Liver (tissue), 3 donors: ENCODE measurements around the gene CLIP4.

Source experiments
- ATF3 ChIP-seq: IDR thresholded peaks from 2 replicates; pipeline ENCODE4 v1.6.1; 2016; ENCODE audit warnings: antibody characterized with exemption
- CTCF ChIP-seq: fragments of 150-350 bp; IDR thresholded peaks from 2 replicates; pipeline ENCODE4 v1.5.1; 2017; ENCODE audit warnings: improper control_type of control experiment, low read depth, low read length; ENCODE audit not compliant: missing input control
- EGR1 ChIP-seq, 2 donors: IDR thresholded peaks; 2 replicates each; pipeline ENCODE4 v1.6.1; 2016 to 2018; ENCODE audit warnings: antibody characterized with exemption in 2 of 2, low read depth in 2 of 2
- FOXA1 ChIP-seq: IDR thresholded peaks from 2 replicates; pipeline ENCODE4 v1.6.1; 2016; ENCODE audit warnings: antibody characterized with exemption
- JUND ChIP-seq, 2 donors: IDR thresholded peaks; 2 replicates each; pipeline ENCODE4 v1.6.1; 2016; ENCODE audit warnings: antibody characterized with exemption in 2 of 2
- MAX ChIP-seq: IDR thresholded peaks from 2 replicates; pipeline ENCODE4 v1.6.1; 2016; ENCODE audit warnings: antibody characterized with exemption
- SP1 ChIP-seq: IDR thresholded peaks from 2 replicates; pipeline ENCODE4 v1.6.1; 2018; ENCODE audit warnings: antibody characterized with exemption, mild to moderate bottlenecking
- TAF1 ChIP-seq: conservative IDR thresholded peaks from 2 replicates; pipeline ENCODE4 v1.6.1; 2016; ENCODE audit warnings: antibody characterized with exemption, mild to moderate bottlenecking
- YY1 ChIP-seq: IDR thresholded peaks from 2 replicates; pipeline ENCODE4 v1.6.1; 2016; ENCODE audit warnings: antibody characterized with exemption, mild to moderate bottlenecking
- ZBTB33 ChIP-seq: IDR thresholded peaks from 2 replicates; pipeline ENCODE4 v1.6.1; 2016; ENCODE audit warnings: antibody characterized with exemption
- donor health status: healthy.
- donor health status: healthy.

GRCh38 chr2:29223257-29223656, 108.0 kb downstream of the CLIP4 start:
- no peak for TF ChIP-seq FOXA1
- TF ChIP-seq CTCF = no peak
- TF ChIP-seq YY1 = no peak
- no peak for TF ChIP-seq ZBTB33
- TF ChIP-seq SP1 = no peak
- TF ChIP-seq MAX = no peak
- no peak for TF ChIP-seq EGR1 (IDR thresholded peaks at IDR 0.05; ENCODE audit: low read depth in 2 of 2)
- no peak for TF ChIP-seq ATF3
- no peak for TF ChIP-seq TAF1
- no peak for TF ChIP-seq JUND (IDR thresholded peaks at IDR 0.05)
